PC-3 (cell line): Measurements from ENCODE around the gene SETMAR.

Experiments
- CTCF ChIP-seq: fragments of 300-600 bp; sonication (generic); conservative IDR thresholded peaks from 2 replicates; pipeline ENCODE4 v1.5.1; 2017; ENCODE audit warnings: antibody characterized with exemption, low read depth, mild to moderate bottlenecking, low read length
- EZH2 ChIP-seq: fragments of 300-600 bp; sonication (generic); IDR thresholded peaks from one replicate; pipeline ENCODE4 v1.6.1; 2017; ENCODE audit warnings: antibody characterized with exemption, mild to moderate bottlenecking, low read length; ENCODE audit not compliant: unreplicated experiment
- EZH2phosphoT487 ChIP-seq: fragments of 300-600 bp; sonication (generic); IDR thresholded peaks from 2 replicates; pipeline ENCODE4 v1.6.1; 2018; ENCODE audit warnings: mild to moderate bottlenecking, antibody characterized with exemption, low read length, borderline replicate concordance

- no peak for TF ChIP-seq CTCF
- TF ChIP-seq EZH2: no peak
- TF ChIP-seq EZH2phosphoT487: no peak
Measured at GRCh38 chr3:4362523-4362922, 59.4 kb downstream of the SETMAR start.
